GM12864 (cell line): ENCODE results near the gene RIT2.

Source experiments
- DNase-seq: peaks from one replicate; pipeline ENCODE4 v3.0.0-alpha.2; 2011; ENCODE audit warnings: low read depth
- H3K4me3 ChIP-seq: 2 replicates; pipeline ENCODE4 v1.5.1; 2011; ENCODE audit warnings: mild to moderate bottlenecking, low read depth, low read length, control low read depth
- CTCF ChIP-seq: IDR thresholded peaks from 2 replicates; pipeline ENCODE4 v1.5.1; 2011; ENCODE audit warnings: low read depth, mild to moderate bottlenecking, moderate library complexity, low read length, control low read depth, inconsistent platforms; ENCODE audit errors: missing control alignments

Gene RIT2

GRCh38 chr18:43155842-43156241 is 40.4 kb upstream of the RIT2 start:
- no peak for TF ChIP-seq CTCF
- H3K4me3 ChIP-seq, result no peak overlapping the region
- no peak for DNase-seq

- no peak overlapping the region for H3K4me3 ChIP-seq
- TF ChIP-seq CTCF, result no peak
Measured at GRCh38 chr18:43148231-43148630, 32.7 kb upstream of the RIT2 start.

GRCh38 chr18:43141208-43141607 is 25.7 kb upstream of the RIT2 start:
- no peak for DNase-seq
- TF ChIP-seq CTCF, result no peak
- H3K4me3 ChIP-seq, result no peak overlapping the region

More at GRCh38 chr18:43148231-43148630, 32.7 kb upstream of the RIT2 start:
- DNase-seq, result no peak

- TF ChIP-seq CTCF, result no peak
- no peak overlapping the region for H3K4me3 ChIP-seq
- DNase-seq, result no peak
Measured at GRCh38 chr18:43139288-43139946, 23.9 kb upstream of the RIT2 start.

GRCh38 chr18:43134876-43135275 is 19.4 kb upstream of the RIT2 start:
- H3K4me3 ChIP-seq, result no peak overlapping the region
- DNase-seq, result no peak
- TF ChIP-seq CTCF, result no peak

- no peak for TF ChIP-seq CTCF
- H3K4me3 ChIP-seq, result no peak overlapping the region
- DNase-seq, result no peak
Measured at GRCh38 chr18:43130716-43131260, 15.3 kb upstream of the RIT2 start.
